ENCODE results near the gene DCXR. TPM values are rescaled to one million over a fixed set of nuclear protein-coding genes. Genes with fewer than 3 reads are reported as not detected.
A peak's percentile ranks its signal among the peaks of the same experiment; 100 is the strongest.

Gene DCXR
- total and polyA plus RNA-seq, 2 of the 13 experiments (the other 11 are each of a cell fraction or from before 2014, with no cell fraction given) = 287 to 311 TPM

DNA sequence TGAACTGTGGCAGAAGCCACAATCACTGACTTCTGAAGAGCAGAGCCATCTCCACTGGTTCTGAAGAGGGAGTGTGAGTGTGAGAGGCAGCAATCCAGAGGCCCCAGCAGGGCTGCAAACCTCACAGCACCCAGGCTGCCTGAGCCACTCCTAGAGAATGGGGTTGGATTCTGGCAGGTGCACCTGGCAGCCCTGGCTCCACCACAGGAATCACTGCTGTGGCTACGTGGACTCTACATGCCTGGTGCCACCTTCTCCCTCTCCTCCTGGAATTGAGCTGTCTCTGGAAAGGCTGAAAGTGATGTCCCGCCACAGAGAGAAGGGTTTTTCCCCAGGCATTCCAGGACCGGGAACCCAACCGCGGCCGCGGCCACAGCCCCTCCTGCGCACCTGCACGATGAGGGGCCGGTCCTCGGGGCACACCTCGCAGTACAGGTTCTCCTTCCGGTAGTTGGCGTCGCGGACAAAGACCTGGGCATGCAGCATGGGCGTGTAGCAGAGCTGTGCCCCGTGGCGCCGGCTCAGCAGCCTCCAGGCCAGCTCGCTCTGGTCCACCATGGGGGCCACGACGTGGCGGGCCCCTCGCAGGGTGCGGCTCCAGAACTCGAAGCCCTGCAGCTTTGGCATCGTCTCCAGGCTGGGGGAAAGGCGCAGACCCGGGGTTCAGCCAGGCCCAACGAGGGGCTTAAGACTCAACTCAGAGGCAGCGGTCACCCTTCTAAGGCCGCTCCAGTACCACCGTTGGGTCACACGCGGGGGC lies 27.1 kb upstream of the DCXR start (continued):
- TF ChIP-seq, protein P1, sequence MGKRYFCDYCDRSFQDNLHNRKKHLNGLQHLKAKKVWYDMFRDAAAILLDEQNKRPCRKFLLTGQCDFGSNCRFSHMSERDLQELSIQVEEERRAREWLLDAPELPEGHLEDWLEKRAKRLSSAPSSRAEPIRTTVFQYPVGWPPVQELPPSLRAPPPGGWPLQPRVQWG (CRISPR knock-in tag; IDR thresholded peaks at IDR 0.05; ENCODE audit: borderline replicate concordance, low read depth) = no peak
- TF ChIP-seq ZNF530 (CRISPR knock-in tag; IDR thresholded peaks at IDR 0.05; ENCODE audit: low read depth) (no peak), HNRNPLL (IDR thresholded peaks at IDR 0.05; ENCODE audit: low read depth, low read length, poor library complexity, severe bottlenecking) (peak; percentile 33), SALL2 (CRISPR knock-in tag; IDR thresholded peaks at IDR 0.05) (no peak), ZNF703 (CRISPR knock-in tag; IDR thresholded peaks at IDR 0.05; ENCODE audit: borderline replicate concordance) (no peak), ATF7 (IDR thresholded peaks at IDR 0.05) (no peak), ATF7 (CRISPR knock-in tag; IDR thresholded peaks at IDR 0.05) (no peak), FUBP1 (CRISPR knock-in tag; IDR thresholded peaks at IDR 0.05; ENCODE audit: borderline replicate concordance) (no peak), GLI4 (CRISPR knock-in tag; IDR thresholded peaks at IDR 0.05; ENCODE audit: borderline replicate concordance) (no peak), ZNF350 (CRISPR knock-in tag; IDR thresholded peaks at IDR 0.05; ENCODE audit: borderline replicate concordance, low read depth) (peak; percentile 16; the same call in 1 of the 2 replicates), KDM5A (IDR thresholded peaks at IDR 0.05; ENCODE audit: borderline replicate concordance, low read length) (peak; percentile 25; the same call in 1 of the 2 replicates), PRDM15 (CRISPR knock-in tag; IDR thresholded peaks at IDR 0.05) (no peak), GABPA (IDR thresholded peaks at IDR 0.05; ENCODE audit: low read depth, low read length) (no peak), GABPA (CRISPR knock-in tag; IDR thresholded peaks at IDR 0.05; ENCODE audit: low read depth) (peak; percentile 69), ZNF570 (CRISPR knock-in tag; IDR thresholded peaks at IDR 0.05; ENCODE audit: borderline replicate concordance) (no peak), MZF1 (CRISPR knock-in tag; IDR thresholded peaks at IDR 0.05; ENCODE audit: borderline replicate concordance) (no peak), ZNF263 (CRISPR knock-in tag; IDR thresholded peaks at IDR 0.05) (no peak)
- TF ChIP-seq, protein P2, sequence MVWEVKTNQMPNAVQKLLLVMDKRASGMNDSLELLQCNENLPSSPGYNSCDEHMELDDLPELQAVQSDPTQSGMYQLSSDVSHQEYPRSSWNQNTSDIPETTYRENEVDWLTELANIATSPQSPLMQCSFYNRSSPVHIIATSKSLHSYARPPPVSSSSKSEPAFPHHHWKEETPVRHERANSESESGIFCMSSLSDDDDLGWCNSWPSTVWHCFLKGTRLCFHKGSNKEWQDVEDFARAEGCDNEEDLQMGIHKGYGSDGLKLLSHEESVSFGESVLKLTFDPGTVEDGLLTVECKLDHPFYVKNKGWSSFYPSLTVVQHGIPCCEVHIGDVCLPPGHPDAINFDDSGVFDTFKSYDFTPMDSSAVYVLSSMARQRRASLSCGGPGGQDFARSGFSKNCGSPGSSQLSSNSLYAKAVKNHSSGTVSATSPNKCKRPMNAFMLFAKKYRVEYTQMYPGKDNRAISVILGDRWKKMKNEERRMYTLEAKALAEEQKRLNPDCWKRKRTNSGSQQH (CRISPR knock-in tag; IDR thresholded peaks at IDR 0.05; ENCODE audit: low read depth) = no peak
- TF ChIP-seq, protein P3, sequence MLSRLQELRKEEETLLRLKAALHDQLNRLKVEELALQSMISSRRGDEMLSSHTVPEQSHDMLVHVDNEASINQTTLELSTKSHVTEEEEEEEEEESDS (CRISPR knock-in tag; IDR thresholded peaks at IDR 0.05; ENCODE audit: borderline replicate concordance) = no peak
- TF ChIP-seq, protein P4, sequence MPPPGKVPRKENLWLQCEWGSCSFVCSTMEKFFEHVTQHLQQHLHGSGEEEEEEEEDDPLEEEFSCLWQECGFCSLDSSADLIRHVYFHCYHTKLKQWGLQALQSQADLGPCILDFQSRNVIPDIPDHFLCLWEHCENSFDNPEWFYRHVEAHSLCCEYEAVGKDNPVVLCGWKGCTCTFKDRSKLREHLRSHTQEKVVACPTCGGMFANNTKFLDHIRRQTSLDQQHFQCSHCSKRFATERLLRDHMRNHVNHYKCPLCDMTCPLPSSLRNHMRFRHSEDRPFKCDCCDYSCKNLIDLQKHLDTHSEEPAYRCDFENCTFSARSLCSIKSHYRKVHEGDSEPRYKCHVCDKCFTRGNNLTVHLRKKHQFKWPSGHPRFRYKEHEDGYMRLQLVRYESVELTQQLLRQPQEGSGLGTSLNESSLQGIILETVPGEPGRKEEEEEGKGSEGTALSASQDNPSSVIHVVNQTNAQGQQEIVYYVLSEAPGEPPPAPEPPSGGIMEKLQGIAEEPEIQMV (CRISPR knock-in tag; IDR thresholded peaks at IDR 0.05; ENCODE audit: low read depth) = no peak
